SK-N-SH treated with all-trans-retinoic acid at 6 μM for 48 hours (cell line): ENCODE measurements around the gene EEIG1.

Experiments
- ARNTL ChIP-seq: fragments of 450-650 bp; formaldehyde crosslinking; IDR thresholded peaks from 2 replicates; pipeline ENCODE4 v1.5.0; 2020; ENCODE audit warnings: low read depth, mild to moderate bottlenecking, moderate library complexity, borderline replicate concordance
- CSDC2 ChIP-seq: fragments of 250-450 bp; sonication (Bioruptor Pico); IDR thresholded peaks from 2 replicates; pipeline ENCODE4 v1.5.0; 2020; ENCODE audit warnings: mild to moderate bottlenecking, moderate library complexity
- GLIS3 ChIP-seq: fragments of 250-450 bp; sonication (Bioruptor Pico); IDR thresholded peaks from 2 replicates; pipeline ENCODE4 v1.5.0; 2020; ENCODE audit warnings: mild to moderate bottlenecking, moderate library complexity
- PATZ1 ChIP-seq: fragments of 250-450 bp; sonication (Bioruptor Pico); IDR thresholded peaks from 2 replicates; pipeline ENCODE4 v1.8.0; 2020; ENCODE audit warnings: mild to moderate bottlenecking, moderate library complexity, borderline replicate concordance
- POU6F1 ChIP-seq: fragments of 250-450 bp; sonication (Bioruptor Pico); IDR thresholded peaks from 2 replicates; pipeline ENCODE4 v1.8.0; 2021; ENCODE audit warnings: low read depth, mild to moderate bottlenecking, moderate library complexity, borderline replicate concordance
- ZFP3 ChIP-seq: fragments of 250-450 bp; sonication (Bioruptor Pico); IDR thresholded peaks from 2 replicates; pipeline ENCODE4 v1.5.0; 2020; ENCODE audit warnings: mild to moderate bottlenecking, moderate library complexity
- ZFP30 ChIP-seq: fragments of 450-650 bp; formaldehyde crosslinking; IDR thresholded peaks from 2 replicates; pipeline ENCODE4 v1.5.0; 2022; ENCODE audit warnings: mild to moderate bottlenecking, moderate library complexity
- ZNF565 ChIP-seq: fragments of 450-650 bp; formaldehyde crosslinking; conservative IDR thresholded peaks from 2 replicates; pipeline ENCODE4 v1.5.0; 2020; ENCODE audit warnings: low read depth, mild to moderate bottlenecking, moderate library complexity

GRCh38 chr9:128024761-128025308, 44.0 kb upstream of the EEIG1 start:
- no peak for TF ChIP-seq GLIS3
- TF ChIP-seq ARNTL: no peak
- no peak for TF ChIP-seq ZNF565 (CRISPR knock-in tag)
- no peak for TF ChIP-seq PATZ1
- no peak for TF ChIP-seq CSDC2
- TF ChIP-seq ZFP30 (CRISPR knock-in tag): no peak
- TF ChIP-seq POU6F1 (CRISPR knock-in tag): no peak
- TF ChIP-seq ZFP3 (CRISPR knock-in tag): no peak
